HFF-Myc (cell line): Measurements from ENCODE around the gene PCDHA10.
"Not testable (repeated sequence)": the region's sequence is repeated elsewhere in the genome, so short reads cannot be mapped to it uniquely, and the experiment has no call there.

ENCODE experiments used
- DNase-seq: peaks from one replicate; pipeline ENCODE4 v3.0.0-alpha.2; 2011; ENCODE audit warnings: low read depth; ENCODE audit errors: extremely low read depth
- H3K4me3 ChIP-seq: replicated peaks from 2 replicates; pipeline ENCODE4 v1.5.1; 2011; ENCODE audit warnings: low read depth, mild to moderate bottlenecking, control low read depth, low read length
- TF ChIP-seq, protein P1 (sequence below): IDR thresholded peaks from 2 replicates; pipeline ENCODE4 v1.5.1; 2012; ENCODE audit warnings: mild to moderate bottlenecking, low read depth, low read length, control low read depth; ENCODE audit errors: missing control alignments

PCDHA10 gene

DNA sequence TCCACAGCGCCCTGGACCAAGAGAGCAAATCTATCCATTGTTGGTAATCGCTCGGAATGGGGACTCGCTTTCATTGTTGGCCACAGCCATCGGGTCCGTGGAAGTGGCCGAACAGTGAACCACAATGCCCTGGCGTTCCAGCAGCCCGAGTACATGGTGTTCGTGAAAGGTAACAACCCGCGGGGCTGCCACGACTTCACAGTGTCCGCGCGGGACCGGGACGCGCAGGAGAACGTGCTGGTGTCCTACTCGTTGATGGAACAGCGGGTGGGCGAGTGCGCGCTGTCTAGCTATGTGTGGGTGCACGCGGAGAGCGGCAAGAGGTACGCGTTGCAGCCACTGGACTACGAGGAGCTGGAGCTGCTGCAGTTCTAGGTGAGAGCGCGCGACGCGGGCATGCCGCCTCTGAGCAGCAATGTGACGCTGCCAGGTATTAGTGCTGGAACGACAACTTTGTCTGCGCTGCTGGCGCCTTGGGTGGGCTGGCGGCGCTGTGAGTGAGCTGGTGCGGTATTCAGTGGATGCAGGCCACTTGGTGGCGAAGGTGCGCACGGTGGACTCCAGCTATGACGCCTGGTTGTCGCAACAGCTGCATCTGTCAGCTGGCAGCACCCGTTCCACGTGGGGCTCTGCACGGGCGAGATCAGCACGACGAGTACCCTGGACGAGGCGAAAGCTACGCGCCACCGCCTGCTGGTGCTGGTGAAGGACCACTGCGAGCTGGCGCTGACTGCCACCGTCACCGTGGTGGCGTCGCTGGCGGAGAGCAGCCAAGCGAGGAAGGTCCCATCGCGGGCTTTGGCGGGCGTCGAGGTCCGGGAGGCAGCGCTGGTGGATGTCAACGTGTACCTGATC, 7.0 kb downstream of the PCDHA10 start:
- no peak for DNase-seq
- no peak overlapping the region for H3K4me3 ChIP-seq
- TF ChIP-seq, protein P1, sequence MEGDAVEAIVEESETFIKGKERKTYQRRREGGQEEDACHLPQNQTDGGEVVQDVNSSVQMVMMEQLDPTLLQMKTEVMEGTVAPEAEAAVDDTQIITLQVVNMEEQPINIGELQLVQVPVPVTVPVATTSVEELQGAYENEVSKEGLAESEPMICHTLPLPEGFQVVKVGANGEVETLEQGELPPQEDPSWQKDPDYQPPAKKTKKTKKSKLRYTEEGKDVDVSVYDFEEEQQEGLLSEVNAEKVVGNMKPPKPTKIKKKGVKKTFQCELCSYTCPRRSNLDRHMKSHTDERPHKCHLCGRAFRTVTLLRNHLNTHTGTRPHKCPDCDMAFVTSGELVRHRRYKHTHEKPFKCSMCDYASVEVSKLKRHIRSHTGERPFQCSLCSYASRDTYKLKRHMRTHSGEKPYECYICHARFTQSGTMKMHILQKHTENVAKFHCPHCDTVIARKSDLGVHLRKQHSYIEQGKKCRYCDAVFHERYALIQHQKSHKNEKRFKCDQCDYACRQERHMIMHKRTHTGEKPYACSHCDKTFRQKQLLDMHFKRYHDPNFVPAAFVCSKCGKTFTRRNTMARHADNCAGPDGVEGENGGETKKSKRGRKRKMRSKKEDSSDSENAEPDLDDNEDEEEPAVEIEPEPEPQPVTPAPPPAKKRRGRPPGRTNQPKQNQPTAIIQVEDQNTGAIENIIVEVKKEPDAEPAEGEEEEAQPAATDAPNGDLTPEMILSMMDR = no peak

DNA sequence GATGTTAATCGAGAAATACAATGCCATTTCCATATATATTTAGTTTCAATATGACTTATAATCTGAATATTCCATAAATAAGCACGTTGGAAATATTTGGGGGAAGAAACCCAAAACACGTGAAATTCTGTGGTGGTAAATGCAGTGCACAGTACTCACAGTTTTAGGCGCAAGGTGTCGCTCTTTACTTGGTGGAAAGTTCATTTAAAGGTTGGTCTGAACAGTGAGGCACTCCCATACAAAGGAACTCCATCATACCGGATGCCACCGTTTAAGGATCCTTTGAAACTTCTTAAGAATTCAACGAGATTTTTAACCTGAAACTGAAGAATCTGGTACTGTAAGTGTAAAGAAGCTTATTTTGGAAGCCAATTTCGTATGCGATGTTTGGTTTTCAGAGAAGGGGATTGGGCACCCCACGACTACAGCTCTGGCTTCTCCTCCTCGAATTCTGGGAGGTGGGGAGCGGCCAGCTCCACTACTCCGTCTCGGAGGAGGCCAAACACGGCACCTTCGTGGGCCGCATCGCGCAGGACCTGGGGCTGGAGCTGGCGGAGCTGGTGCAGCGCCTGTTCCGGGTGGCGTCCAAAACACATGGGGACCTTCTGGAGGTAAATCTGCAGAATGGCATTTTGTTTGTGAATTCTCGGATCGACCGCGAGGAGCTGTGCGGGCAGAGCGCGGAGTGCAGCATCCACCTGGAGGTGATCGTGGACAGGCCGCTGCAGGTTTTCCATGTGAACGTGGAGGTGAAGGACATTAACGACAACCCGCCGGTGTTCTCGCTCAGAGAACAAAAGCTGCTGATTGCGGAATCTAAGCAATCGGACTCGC, 13.2 kb downstream of the PCDHA10 start, which contains the start of gene PCDHA11:
Gene PCDHA11, plus strand, starts transcription at position 237 of the 834 bp plus-strand sequence. Its CDS starts 147 bp downstream, at position 384.
- TF ChIP-seq, protein P1 = peak; percentile 29
- DNase-seq = no peak
- no peak within 1 kb of the TSS for H3K4me3 ChIP-seq

DNA sequence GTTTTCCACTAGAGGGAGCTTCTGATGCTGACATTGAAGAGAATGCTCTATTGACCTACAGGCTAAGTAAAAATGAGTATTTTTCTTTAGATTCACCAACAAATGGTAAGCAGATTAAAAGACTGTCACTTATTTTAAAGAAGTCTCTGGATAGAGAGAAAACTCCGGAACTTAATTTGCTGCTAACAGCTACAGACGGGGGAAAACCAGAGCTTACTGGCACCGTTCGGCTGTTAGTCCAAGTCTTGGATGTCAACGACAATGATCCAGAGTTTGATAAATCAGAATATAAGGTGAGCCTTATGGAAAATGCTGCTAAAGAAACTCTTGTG, 13.8 kb downstream of the PCDHA10 start:
- H3K4me3 ChIP-seq = no peak overlapping the region
- TF ChIP-seq, protein P1 = no peak
- no peak for DNase-seq

DNA sequence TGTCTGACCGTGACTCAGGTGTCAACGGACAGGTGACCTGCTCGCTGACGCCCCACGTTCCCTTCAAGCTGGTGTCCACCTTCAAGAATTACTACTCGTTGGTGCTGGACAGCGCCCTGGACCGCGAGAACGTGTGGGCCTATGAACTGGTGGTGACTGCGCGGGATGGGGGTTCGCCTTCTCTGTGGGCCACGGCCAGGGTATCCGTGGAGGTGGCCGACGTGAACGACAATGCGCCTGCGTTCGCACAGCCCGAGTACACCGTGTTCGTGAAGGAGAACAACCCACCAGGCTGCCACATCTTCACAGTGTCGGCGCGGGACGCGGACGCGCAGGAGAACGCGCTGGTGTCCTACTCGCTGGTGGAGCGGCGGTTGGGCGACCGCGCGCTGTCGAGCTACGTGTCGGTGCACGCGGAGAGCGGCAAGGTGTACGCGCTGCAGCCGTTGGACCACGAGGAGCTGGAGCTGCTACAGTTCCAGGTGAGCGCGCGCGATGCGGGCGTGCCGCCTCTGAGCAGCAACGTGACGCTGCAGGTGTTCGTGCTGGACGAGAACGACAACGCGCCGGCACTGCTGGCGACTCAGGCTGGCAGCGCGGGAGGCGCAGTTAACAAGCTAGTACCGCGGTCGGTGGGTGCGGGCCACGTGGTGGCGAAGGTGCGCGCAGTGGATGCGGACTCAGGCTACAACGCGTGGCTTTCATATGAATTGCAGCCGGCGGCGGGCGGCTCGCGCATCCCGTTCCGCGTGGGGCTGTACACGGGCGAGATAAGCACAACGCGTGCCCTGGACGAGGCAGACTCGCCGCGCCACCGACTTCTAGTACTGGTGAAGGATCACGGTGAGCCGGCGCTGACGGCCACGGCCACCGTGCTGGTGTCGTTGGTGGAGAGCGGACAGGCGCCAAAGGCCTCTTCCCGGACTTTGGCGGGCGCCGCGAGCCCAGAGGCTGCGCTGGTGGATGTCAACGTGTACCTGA, 14.8 kb downstream of the PCDHA10 start:
- DNase-seq = no peak
- H3K4me3 ChIP-seq = no peak overlapping the region
- TF ChIP-seq, protein P1 = no peak

DNA sequence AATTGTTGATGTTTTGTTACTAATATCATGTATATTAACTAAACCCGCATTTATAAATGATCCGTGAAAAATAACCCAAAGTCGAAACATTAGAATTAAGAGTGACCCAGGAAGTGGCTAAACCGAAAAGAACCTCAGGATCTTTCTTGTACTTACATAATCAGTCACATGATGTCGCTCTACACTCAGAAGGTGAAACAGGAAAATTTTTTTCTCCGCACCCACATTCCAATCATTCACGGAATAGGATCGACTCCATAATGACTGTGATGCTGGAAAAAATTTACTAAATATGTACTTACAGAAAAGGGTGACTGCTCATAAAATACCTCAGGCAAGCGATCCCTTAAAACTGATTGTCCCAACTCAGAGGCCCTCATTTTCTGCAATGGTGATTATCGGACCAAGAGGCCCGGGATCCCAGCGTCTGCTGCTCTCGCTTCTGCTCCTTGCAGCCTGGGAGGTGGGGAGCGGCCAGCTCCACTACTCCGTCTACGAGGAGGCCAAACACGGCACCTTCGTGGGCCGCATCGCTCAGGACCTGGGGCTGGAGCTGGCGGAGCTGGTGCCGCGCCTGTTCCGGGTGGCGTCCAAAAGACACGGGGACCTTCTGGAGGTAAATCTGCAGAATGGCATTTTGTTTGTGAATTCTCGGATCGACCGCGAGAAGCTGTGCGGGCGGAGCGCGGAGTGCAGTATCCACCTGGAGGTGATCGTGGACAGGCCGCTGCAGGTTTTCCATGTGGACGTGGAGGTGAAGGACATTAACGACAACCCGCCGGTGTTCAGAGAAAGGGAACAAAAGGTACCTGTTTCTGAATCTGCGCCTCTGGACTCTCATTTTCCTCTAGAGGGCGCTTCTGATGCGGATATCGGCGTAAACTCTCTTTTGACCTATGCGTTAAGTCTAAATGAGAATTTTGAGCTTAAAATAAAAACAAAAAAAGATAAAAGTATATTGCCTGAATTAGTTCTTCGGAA, 19.7 kb downstream of the PCDHA10 start, which contains the start of gene PCDHA12:
Gene PCDHA12, plus strand, starts transcription at position 224 of the 981 bp plus-strand sequence. Its CDS starts 165 bp downstream, at position 389.
- H3K4me3 ChIP-seq = no peak within 1 kb of the TSS
- TF ChIP-seq, protein P1 = no peak

DNA sequence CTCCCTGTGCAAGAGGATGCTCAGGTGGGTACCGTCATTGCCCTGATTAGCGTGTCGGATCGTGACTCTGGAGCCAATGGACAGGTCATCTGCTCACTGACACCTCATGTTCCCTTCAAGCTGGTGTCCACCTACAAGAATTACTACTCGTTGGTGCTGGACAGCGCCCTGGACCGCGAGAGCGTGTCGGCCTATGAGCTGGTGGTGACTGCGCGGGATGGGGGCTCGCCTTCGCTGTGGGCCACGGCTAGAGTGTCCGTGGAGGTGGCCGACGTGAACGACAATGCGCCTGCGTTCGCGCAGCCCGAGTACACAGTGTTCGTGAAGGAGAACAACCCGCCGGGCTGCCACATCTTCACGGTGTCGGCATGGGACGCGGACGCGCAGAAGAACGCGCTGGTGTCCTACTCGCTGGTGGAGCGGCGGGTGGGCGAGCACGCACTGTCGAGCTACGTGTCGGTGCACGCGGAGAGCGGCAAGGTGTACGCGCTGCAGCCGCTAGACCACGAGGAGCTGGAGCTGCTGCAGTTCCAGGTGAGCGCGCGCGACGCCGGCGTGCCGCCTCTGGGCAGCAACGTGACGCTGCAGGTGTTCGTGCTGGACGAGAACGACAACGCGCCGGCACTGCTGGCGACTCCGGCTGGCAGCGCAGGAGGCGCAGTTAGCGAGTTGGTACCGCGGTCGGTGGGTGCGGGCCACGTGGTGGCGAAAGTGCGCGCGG, 21.0 kb downstream of the PCDHA10 start:
- not testable (repeated sequence) for DNase-seq, H3K4me3 ChIP-seq

More for the DNA sequence above, 19.7 kb downstream of the PCDHA10 start, which contains the start of gene PCDHA12:
- DNase-seq = no peak
